RWPE2 (cell line): ENCODE measurements around the gene HOXB5.

Experiments used
- ATAC-seq: fragments of 200-7000 bp; cut with Tn5 transposase; 3 replicates; pipeline ENCODE4 v1.9.1; 2021; ENCODE audit warnings: low read depth
- DNase-seq: peaks from one replicate; pipeline ENCODE4 v3.0.0-alpha.2; 2020; ENCODE audit warnings: low spot score
- H3K27ac ChIP-seq: fragments of 450-650 bp; 2 replicates; pipeline ENCODE4 v1.5.1; 2017; ENCODE audit warnings: mild to moderate bottlenecking; ENCODE audit not compliant: poor library complexity, severe bottlenecking
- H3K27me3 ChIP-seq: fragments of 250-450 bp; sonication (Bioruptor Pico); 2 replicates; pipeline ENCODE4 v1.5.1; 2021; ENCODE audit warnings: mild to moderate bottlenecking, moderate library complexity; ENCODE audit not compliant: insufficient read depth, poor library complexity, severe bottlenecking
- H3K36me3 ChIP-seq: fragments of 250-450 bp; sonication (Bioruptor Pico); 2 replicates; pipeline ENCODE4 v1.5.1; 2020; ENCODE audit warnings: low read depth, mild to moderate bottlenecking, moderate library complexity
- H3K4me1 ChIP-seq: fragments of 250-450 bp; sonication (Bioruptor Pico); 2 replicates; pipeline ENCODE4 v1.5.1; 2021; ENCODE audit warnings: mild to moderate bottlenecking, moderate library complexity; ENCODE audit not compliant: insufficient read depth, poor library complexity, severe bottlenecking
- H3K4me3 ChIP-seq: fragments of 250-450 bp; sonication (Bioruptor Pico); 2 replicates; pipeline ENCODE4 v1.5.1; 2021; ENCODE audit warnings: mild to moderate bottlenecking, moderate library complexity; ENCODE audit not compliant: severe bottlenecking
- H3K9me3 ChIP-seq: fragments of 250-450 bp; sonication (Bioruptor Pico); 2 replicates; pipeline ENCODE4 v1.5.1; 2021; ENCODE audit warnings: mild to moderate bottlenecking, moderate library complexity; ENCODE audit not compliant: severe bottlenecking
- CTCF ChIP-seq: fragments of 450-650 bp; IDR thresholded peaks from one replicate; pipeline ENCODE4 v1.5.1; 2017; ENCODE audit warnings: mild to moderate bottlenecking, moderate library complexity; ENCODE audit not compliant: poor library complexity, severe bottlenecking

Gene HOXB5

GRCh38 chr17:48578616-48579470 is 14.7 kb downstream of the HOXB5 start:
- Histone ChIP-seq H3K27me3 (no peaks in the 10 kb centered on the region), H3K4me1 (peaks cover under 1% of the 10 kb centered on the region), H3K27ac (peak overlapping the region; percentile 35), H3K4me3 (peak overlapping the region; percentile 63), H3K36me3 (peaks cover 5% of the 10 kb centered on the region), H3K9me3 (no peaks in the 10 kb centered on the region)
- DNase-seq (no peak), ATAC-seq (peak; percentile 13; the same call in 1 of the 3 replicates)
- TF ChIP-seq CTCF = no peak

GRCh38 chr17:48577946-48578615 is 15.5 kb downstream of the HOXB5 start, which contains the start of gene HOXB4:
TSS of gene HOXB4 (minus strand) at chr17:48578350. CDS start at chr17:48578319, 31 bp downstream.
- Histone ChIP-seq H3K4me1 (peaks cover 5% of the 10 kb centered on the region), H3K36me3 (peaks cover 5% of the 10 kb centered on the region), H3K27me3 (no peaks in the 10 kb centered on the region), H3K9me3 (no peaks in the 10 kb centered on the region), H3K4me3 (peak within 1 kb of the TSS; percentile 63), H3K27ac (peak within 1 kb of the TSS; percentile 35)
- TF ChIP-seq CTCF = no peak
- ATAC-seq (peak; percentile 75), DNase-seq (no peak)

GRCh38 chr17:48577330-48577945 is 16.1 kb downstream of the HOXB5 start:
- Histone ChIP-seq H3K36me3 (peaks cover 5% of the 10 kb centered on the region), H3K4me3 (peak overlapping the region; percentile 63), H3K27ac (peak overlapping the region; percentile 35), H3K9me3 (no peaks in the 10 kb centered on the region), H3K27me3 (no peaks in the 10 kb centered on the region), H3K4me1 (peaks cover 5% of the 10 kb centered on the region)
- ATAC-seq (peak; percentile 28; the same call in 1 of the 3 replicates), DNase-seq (no peak)
- TF ChIP-seq CTCF = no peak

- peak; percentile 72 for ATAC-seq
- Histone ChIP-seq H3K9me3 (no peaks in the 10 kb centered on the region), H3K27ac (peak overlapping the region; percentile 35), H3K4me3 (peak overlapping the region; percentile 63), H3K4me1 (peaks cover 5% of the 10 kb centered on the region), H3K36me3 (peaks cover 5% of the 10 kb centered on the region), H3K27me3 (no peaks in the 10 kb centered on the region)
- DNase-seq = no peak
- no peak for TF ChIP-seq CTCF
Observed at GRCh38 chr17:48576479-48577309, 16.9 kb downstream of the HOXB5 start.
